Loucy (cell line): ENCODE results near the gene SPDL1.

Experiments used
- H2AFZ ChIP-seq: fragments of 200-600 bp; sonication (generic); 2 replicates; pipeline ENCODE4 v1.6.0; 2016; ENCODE audit warnings: antibody characterized with exemption, mild to moderate bottlenecking, low read length, moderate library complexity
- H3F3A ChIP-seq: fragments of 200-600 bp; 2 replicates; pipeline ENCODE4 v1.6.0; 2016; ENCODE audit warnings: antibody characterized with exemption, low read depth, mild to moderate bottlenecking
- H3K27me3 ChIP-seq: fragments of 200-600 bp; sonication (generic); 2 replicates; pipeline ENCODE4 v1.6.1; 2014; ENCODE audit warnings: low read length, mild to moderate bottlenecking; ENCODE audit not compliant: insufficient read depth, poor library complexity, severe bottlenecking
- H3K36me3 ChIP-seq: fragments of 200-600 bp; sonication (generic); 2 replicates; pipeline ENCODE4 v1.6.1; 2016; ENCODE audit warnings: low read length; ENCODE audit not compliant: insufficient read depth
- H3K4me1 ChIP-seq: fragments of 200-600 bp; sonication (generic); 2 replicates; pipeline ENCODE4 v1.5.1; 2014; ENCODE audit warnings: low read length, mild to moderate bottlenecking; ENCODE audit not compliant: insufficient read depth, poor library complexity, severe bottlenecking
- H3K4me2 ChIP-seq: fragments of 200-600 bp; sonication (generic); 2 replicates; pipeline ENCODE4 v1.6.0; 2014; ENCODE audit warnings: antibody characterized with exemption, low read length, low read depth, mild to moderate bottlenecking; ENCODE audit not compliant: poor library complexity, severe bottlenecking
- H3K4me3 ChIP-seq: fragments of 200-600 bp; sonication (generic); 2 replicates; pipeline ENCODE4 v1.5.1; 2014; ENCODE audit warnings: low read length, mild to moderate bottlenecking, mixed read lengths; ENCODE audit not compliant: poor library complexity, severe bottlenecking
- H3K79me2 ChIP-seq: fragments of 200-600 bp; sonication (generic); 2 replicates; pipeline ENCODE4 v1.6.1; 2014; ENCODE audit warnings: low read length; ENCODE audit not compliant: insufficient read depth
- H3K9ac ChIP-seq: fragments of 200-600 bp; sonication (generic); 2 replicates; pipeline ENCODE4 v1.6.0; 2014; ENCODE audit warnings: mild to moderate bottlenecking, low read depth, low read length, moderate library complexity; ENCODE audit not compliant: poor library complexity, severe bottlenecking
- H3K9me2 ChIP-seq: fragments of 200-600 bp; sonication (generic); replicated peaks from 2 replicates; pipeline ENCODE4 v1.6.1; 2016; ENCODE audit warnings: low read depth, low read length, mixed read lengths
- H3K9me3 ChIP-seq: fragments of 200-600 bp; sonication (generic); 2 replicates; pipeline ENCODE4 v1.6.1; 2014; ENCODE audit warnings: mild to moderate bottlenecking, antibody characterized with exemption, low read length, low read depth; ENCODE audit not compliant: insufficient read depth
- H4K20me1 ChIP-seq: fragments of 200-600 bp; sonication (generic); 2 replicates; pipeline ENCODE4 v1.6.0; 2014; ENCODE audit warnings: antibody characterized with exemption, low read length, mild to moderate bottlenecking; ENCODE audit not compliant: insufficient read depth, poor library complexity, severe bottlenecking
- CTCF ChIP-seq: fragments of 200-600 bp; sonication (generic); conservative IDR thresholded peaks from 2 replicates; pipeline ENCODE4 v1.5.1; 2014; ENCODE audit warnings: mild to moderate bottlenecking, antibody characterized with exemption, low read length
- EZH2phosphoT487 ChIP-seq: fragments of 200-600 bp; IDR thresholded peaks from 2 replicates; pipeline ENCODE4 v1.6.1; 2018; ENCODE audit warnings: antibody characterized with exemption, mild to moderate bottlenecking, moderate library complexity, borderline replicate concordance

Gene SPDL1

DNA sequence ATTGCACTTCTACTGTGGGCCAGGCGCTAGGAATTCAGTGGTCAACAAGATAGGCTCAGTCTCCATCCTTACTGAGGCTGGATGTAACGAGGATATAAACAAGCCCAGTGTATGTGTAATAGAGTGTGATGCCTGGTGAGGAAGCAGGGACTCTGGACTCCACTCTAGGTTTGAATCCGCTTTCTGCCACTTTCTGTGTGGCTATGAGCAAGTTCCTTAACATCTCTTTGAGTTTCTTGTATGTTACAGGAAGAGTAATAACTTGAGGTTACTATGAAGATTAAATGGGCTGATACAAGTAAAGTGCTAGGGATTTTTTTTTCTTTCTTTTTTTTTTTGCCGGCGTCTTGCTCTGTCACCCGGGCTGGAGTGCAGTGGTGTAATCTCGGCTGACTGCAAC, 65.9 kb downstream of the SPDL1 start:
- Histone ChIP-seq H3K4me2 (peak overlapping the region; percentile 27), H3K79me2 (peaks cover 83% of the 10 kb centered on the region)

DNA sequence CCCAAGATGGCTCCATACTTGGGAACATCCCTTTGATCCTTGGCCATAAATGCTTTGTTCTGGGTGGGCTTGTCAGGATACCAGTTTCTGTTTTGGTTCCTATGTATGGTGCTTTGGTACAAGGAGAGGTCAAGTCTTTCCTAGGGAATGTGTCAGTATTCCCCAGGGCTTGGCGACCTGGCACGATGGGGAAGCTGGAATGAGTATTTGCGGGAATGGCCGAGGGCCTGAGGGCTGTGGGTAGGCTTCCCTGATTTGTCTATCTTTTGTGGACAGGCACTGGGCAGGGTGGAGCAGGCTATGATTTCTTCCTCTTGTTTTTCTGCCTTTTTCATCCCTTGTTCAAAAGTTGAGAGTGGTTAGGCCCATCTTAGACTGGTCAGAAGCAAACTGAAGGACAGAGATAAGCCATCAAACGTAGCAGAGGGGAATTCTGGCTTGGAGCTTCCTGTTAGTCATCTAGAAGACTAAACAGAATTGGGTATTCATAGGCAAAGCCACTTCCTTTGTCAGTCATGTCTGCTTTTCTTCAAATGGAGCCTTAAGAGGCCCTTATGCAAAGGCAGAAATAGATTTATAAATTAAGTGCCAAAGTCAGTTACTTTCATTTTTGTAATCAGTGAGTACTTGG, 67.2 kb downstream of the SPDL1 start:
- H3K4me2 ChIP-seq = peak overlapping the region; percentile 67
- no peak overlapping the region for H2AFZ ChIP-seq
- no peaks in the 10 kb centered on the region for H3K9me2 ChIP-seq
- peaks cover 78% of the 10 kb centered on the region for H3K79me2 ChIP-seq
- H4K20me1 ChIP-seq = peaks cover 40% of the 10 kb centered on the region
- H3K9me3 ChIP-seq = no peaks in the 10 kb centered on the region
- no peak overlapping the region for H3K9ac ChIP-seq
- H3K4me3 ChIP-seq = peak overlapping the region; percentile 52
- no peaks in the 10 kb centered on the region for H3K27me3 ChIP-seq
- H3F3A ChIP-seq = no peaks in the 10 kb centered on the region
- H3K4me1 ChIP-seq = peaks cover 51% of the 10 kb centered on the region
- H3K36me3 ChIP-seq = peaks cover 20% of the 10 kb centered on the region; the same call in 1 of the 2 replicates
- TF ChIP-seq CTCF (no peak), EZH2phosphoT487 (no peak)

More for the DNA sequence above, 65.9 kb downstream of the SPDL1 start:
- Histone ChIP-seq H3F3A (no peaks in the 10 kb centered on the region), H3K9me2 (no peaks in the 10 kb centered on the region), H3K4me3 (no peak overlapping the region), H3K36me3 (peaks cover 6% of the 10 kb centered on the region; the same call in 1 of the 2 replicates), H4K20me1 (peaks cover 40% of the 10 kb centered on the region), H3K9me3 (no peaks in the 10 kb centered on the region), H3K4me1 (peaks cover 51% of the 10 kb centered on the region), H2AFZ (no peak overlapping the region), H3K27me3 (no peaks in the 10 kb centered on the region), H3K9ac (no peak overlapping the region)
- TF ChIP-seq CTCF = no peak
- TF ChIP-seq EZH2phosphoT487 = no peak

DNA sequence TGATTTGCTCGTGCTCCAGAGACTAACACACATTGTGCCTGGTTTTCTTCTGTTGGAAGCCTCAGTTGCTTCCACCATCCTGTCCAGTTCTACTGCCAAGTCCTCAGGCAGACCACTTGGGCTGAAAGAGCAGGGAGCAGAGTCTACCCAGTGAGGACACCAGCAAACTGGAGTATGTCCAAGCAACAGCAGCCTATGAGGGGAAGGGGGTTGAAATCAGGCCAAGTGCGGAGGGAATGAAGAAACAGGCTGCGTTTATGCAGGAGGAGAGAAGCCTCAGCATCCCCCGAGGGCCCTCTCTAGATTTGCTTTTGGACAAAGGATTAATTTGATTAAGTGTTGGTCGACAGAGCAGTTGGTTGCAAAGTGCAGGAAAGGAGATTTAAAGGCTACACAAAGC, 68.0 kb downstream of the SPDL1 start:
- Histone ChIP-seq H3K9ac (no peak overlapping the region), H3K9me3 (no peaks in the 10 kb centered on the region), H3F3A (no peaks in the 10 kb centered on the region), H3K9me2 (no peaks in the 10 kb centered on the region), H4K20me1 (peaks cover 38% of the 10 kb centered on the region), H3K4me2 (peak overlapping the region; percentile 67), H3K79me2 (peaks cover 72% of the 10 kb centered on the region), H3K4me3 (peak overlapping the region; percentile 52), H3K36me3 (peaks cover 27% of the 10 kb centered on the region; the same call in 1 of the 2 replicates), H2AFZ (no peak overlapping the region), H3K4me1 (peaks cover 51% of the 10 kb centered on the region), H3K27me3 (no peaks in the 10 kb centered on the region)
- TF ChIP-seq EZH2phosphoT487 = no peak
- TF ChIP-seq CTCF = no peak
